Measurements from ENCODE around the gene CCDC175. TPM values are rescaled to one million over a fixed set of nuclear protein-coding genes. Genes with fewer than 3 reads are reported as not detected.

CCDC175 gene
- total and polyA plus RNA-seq, 8 donors = not detected

DNA sequence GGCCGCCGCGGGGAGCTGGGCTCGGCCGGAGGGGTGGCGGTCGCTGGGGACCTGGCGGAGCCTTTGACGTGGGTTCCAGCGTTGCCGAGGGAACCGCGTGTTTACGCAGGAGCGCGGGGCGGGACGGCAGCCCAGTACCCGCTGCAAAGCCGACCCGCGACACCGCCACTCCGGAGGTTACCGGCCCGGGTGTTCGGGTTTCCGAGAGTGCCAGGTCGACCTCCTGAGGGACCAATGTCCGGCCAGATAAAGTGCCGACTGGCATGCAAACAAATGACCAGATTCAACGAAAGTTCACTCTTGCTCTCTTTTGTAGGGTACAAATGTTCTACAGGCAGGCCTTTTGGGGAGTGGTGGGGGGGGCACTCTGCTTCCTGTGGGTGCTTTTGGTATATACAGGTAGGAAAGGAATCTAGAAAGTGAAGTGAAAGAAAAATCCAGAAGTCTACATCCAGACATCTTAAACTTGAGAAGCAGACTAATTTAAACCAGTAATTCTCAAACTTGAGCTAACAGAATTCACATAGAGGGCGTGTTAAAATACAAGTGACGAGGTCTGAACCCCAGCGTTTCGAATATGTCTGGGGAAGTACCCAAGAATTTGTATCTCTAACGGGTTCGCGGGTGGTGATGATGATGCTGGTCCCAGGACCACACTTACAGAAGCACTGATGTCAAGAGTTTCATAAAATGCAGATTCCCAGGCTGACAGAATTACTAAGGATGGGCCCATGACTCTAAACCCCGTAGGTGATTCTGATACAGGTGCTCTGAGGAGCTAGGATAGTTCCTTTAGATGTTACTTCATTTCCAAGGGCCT, 111.1 kb downstream of the CCDC175 start, which contains the start of gene GPR135:
Gene GPR135 (minus strand): TSS at position 65 of the 820 bp plus-strand sequence. CDS start 154 bp downstream, outside the sequence.
- Histone ChIP-seq H3K36me3 (peaks cover 0 to 7% (median 6%) of the 10 kb centered on the region in 4 donors), H3K27me3 (peaks cover 0 to 12% (median 9%) of the 10 kb centered on the region in 3 donors), H3K4me1 (peaks cover 7 to 20% (median 14%) of the 10 kb centered on the region in 4 donors), H3K9me3 (no peaks in the 10 kb centered on the region), H3K27ac (peak within 1 kb of the TSS; percentile 64 to 84 (median 73)), H3K4me3 (peak within 1 kb of the TSS; percentile 55 to 71 (median 67))
- no peak for DNase-seq
- intact Hi-C loops (cut with DNase I; ENCODE audit: low total_unique reads) = no loop called here
- WGBS, 5 donors = 17 to 59% (median 20%) methylated on average over 11 to 40 of the region's 40 CpGs
- TF ChIP-seq, protein P1, sequence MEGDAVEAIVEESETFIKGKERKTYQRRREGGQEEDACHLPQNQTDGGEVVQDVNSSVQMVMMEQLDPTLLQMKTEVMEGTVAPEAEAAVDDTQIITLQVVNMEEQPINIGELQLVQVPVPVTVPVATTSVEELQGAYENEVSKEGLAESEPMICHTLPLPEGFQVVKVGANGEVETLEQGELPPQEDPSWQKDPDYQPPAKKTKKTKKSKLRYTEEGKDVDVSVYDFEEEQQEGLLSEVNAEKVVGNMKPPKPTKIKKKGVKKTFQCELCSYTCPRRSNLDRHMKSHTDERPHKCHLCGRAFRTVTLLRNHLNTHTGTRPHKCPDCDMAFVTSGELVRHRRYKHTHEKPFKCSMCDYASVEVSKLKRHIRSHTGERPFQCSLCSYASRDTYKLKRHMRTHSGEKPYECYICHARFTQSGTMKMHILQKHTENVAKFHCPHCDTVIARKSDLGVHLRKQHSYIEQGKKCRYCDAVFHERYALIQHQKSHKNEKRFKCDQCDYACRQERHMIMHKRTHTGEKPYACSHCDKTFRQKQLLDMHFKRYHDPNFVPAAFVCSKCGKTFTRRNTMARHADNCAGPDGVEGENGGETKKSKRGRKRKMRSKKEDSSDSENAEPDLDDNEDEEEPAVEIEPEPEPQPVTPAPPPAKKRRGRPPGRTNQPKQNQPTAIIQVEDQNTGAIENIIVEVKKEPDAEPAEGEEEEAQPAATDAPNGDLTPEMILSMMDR (IDR thresholded peaks at IDR 0.05) = no peak
- TF ChIP-seq POLR2AphosphoS5 (IDR thresholded peaks at IDR 0.05) (no peak), POLR2A (IDR thresholded peaks at IDR 0.05) (no peak), EP300 (IDR thresholded peaks at IDR 0.05) (no peak)

DNA sequence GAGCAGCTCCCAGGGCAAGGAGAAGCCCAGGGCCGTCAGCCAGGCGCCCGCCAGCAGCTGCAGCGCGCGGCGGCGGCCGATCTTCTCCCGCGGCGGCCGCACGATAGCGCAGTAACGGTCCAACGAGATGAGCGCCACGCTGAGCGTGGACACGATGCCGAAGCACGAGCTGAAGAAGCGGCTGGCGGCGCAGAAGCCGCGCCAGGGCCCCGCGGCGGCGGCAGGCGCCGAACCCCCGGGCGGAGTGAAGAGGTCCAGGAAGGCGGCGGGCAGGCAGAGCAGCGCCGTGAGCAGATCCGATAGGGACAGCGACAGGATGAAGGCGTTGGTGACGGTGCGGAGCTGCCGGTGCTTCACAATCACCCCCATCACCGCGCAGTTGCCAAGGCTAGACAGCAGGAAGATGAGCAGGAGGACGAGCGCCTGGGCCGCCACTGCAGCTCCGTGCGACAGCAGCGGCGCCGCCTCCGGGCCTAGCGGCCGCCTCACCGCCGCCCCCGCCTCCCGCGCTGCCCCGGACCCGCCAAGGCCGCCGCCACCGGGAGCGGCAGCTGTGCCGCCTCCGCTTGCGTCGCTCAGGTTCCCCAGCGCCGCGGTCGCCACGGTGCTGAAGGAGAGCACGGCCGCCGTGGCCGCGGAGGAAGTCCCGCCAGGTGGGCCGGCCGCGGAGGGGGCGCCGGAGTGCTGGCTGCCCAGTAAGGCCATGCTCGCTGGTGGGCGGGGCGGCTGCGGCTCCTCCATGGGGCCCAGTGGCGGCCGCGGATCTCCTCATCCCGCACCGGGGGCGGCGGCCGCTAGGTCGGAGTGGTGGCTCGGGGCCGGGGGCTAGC, 111.9 kb downstream of the CCDC175 start:
- Histone ChIP-seq H3K4me3 (peak overlapping the region; percentile 55 to 71 (median 67)), H3K9me3 (no peaks in the 10 kb centered on the region), H3K27me3 (peaks cover 0 to 12% (median 9%) of the 10 kb centered on the region in 3 donors), H3K27ac (peak overlapping the region; percentile 64 to 84 (median 73)), H3K4me1 (peaks cover 7 to 20% (median 14%) of the 10 kb centered on the region in 4 donors), H3K36me3 (no peaks in the 10 kb centered on the region)
- DNase-seq = peak; percentile 67 to 90
- WGBS, 5 donors = 0 to 1% (median 1%) methylated on average over 4 to 105 of the region's 105 CpGs
- intact Hi-C loops (cut with DNase I; ENCODE audit: low total_unique reads) = no loop called here
- no peak for TF ChIP-seq POLR2AphosphoS5 (IDR thresholded peaks at IDR 0.05)
- TF ChIP-seq, protein P1 (IDR thresholded peaks at IDR 0.05) = no peak
- TF ChIP-seq EP300 (IDR thresholded peaks at IDR 0.05) = no peak
- TF ChIP-seq POLR2A (IDR thresholded peaks at IDR 0.05) = no peak

DNA sequence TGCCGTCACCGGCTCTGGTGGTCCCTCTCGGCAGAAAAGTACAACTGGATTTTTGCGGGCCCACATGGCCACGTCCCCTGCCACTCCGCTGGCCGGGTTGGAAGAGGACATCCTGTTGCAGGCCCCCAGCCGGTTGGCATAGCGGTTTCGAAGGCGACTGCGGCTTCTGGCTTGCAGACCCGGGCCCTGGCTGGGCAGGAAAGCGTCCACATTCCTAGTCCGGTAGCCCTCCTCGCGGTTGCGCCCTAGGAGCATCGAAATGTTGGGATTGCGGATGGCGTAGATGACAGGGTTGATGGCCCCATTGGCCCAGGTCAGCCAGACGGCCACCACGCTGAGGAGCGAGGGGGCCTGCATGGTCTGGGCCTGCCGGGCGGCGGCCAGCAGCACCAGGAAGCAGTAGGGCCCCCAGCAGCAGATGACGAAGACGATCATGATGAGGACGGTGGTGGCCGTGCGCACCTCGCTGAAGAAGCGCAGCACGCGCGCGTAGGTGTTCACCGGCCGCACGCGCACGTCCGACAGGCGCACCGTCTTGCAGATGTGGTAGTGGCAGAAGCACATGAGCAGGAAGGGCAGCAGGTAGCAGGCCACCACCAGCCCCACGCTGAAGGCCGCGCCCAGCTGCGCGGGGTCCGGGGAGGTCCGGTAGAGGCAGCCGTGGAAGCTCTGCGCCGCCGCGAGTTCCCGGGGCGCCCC, 112.7 kb downstream of the CCDC175 start:
- WGBS, 5 donors = 19 to 42% (median 30%) methylated on average over 27 to 60 of the region's 60 CpGs
- no peaks in the 10 kb centered on the region for H3K36me3 ChIP-seq
- peak in 1 of 2 donors; percentile 63 for DNase-seq

More for the DNA sequence above, 112.7 kb downstream of the CCDC175 start:
- Histone ChIP-seq H3K4me3 (peak overlapping the region; percentile 55 to 71 (median 67)), H3K4me1 (peaks cover 7 to 20% (median 14%) of the 10 kb centered on the region in 4 donors), H3K9me3 (no peaks in the 10 kb centered on the region), H3K27me3 (peaks cover 0 to 12% (median 9%) of the 10 kb centered on the region in 3 donors), H3K27ac (peak overlapping the region; percentile 64 to 84 (median 73))
- intact Hi-C loops (cut with DNase I; ENCODE audit: low total_unique reads) = no loop called here
- no peak for TF ChIP-seq EP300 (IDR thresholded peaks at IDR 0.05)
- TF ChIP-seq, protein P1 (IDR thresholded peaks at IDR 0.05) = no peak
- no peak for TF ChIP-seq POLR2A (IDR thresholded peaks at IDR 0.05)
- TF ChIP-seq POLR2AphosphoS5 (IDR thresholded peaks at IDR 0.05) = no peak
